ENCODE measurements around the gene WDR87.
"Not testable (repeated sequence)": the region's sequence is repeated elsewhere in the genome, so short reads cannot be mapped to it uniquely, and the experiment has no call there.

The WDR87 gene

GRCh38 chr19:37929355-37929923 lies 23.0 kb upstream of the WDR87 start:
- DNase-seq, result no peak

- DNase-seq, result no peak
Observed at GRCh38 chr19:37928527-37929286, 22.3 kb upstream of the WDR87 start.

- DNase-seq, result no peak
Observed at GRCh38 chr19:37926711-37927110, 20.3 kb upstream of the WDR87 start.

GRCh38 chr19:37926255-37926654 lies 19.9 kb upstream of the WDR87 start:
- DNase-seq, result no peak

- DNase-seq, result no peak
Observed at GRCh38 chr19:37925212-37925611, 18.8 kb upstream of the WDR87 start.

GRCh38 chr19:37924573-37924972 lies 18.2 kb upstream of the WDR87 start:
- not testable (repeated sequence) for DNase-seq

GRCh38 chr19:37920591-37921450 lies 14.4 kb upstream of the WDR87 start:
- no peak for DNase-seq

- DNase-seq, result no peak
Observed at GRCh38 chr19:37914908-37915307, 8.5 kb upstream of the WDR87 start.

GRCh38 chr19:37909661-37910199 lies 3.3 kb upstream of the WDR87 start:
- DNase-seq, result no peak

GRCh38 chr19:37907735-37908455 lies 1.5 kb upstream of the WDR87 start:
- no peak for DNase-seq

GRCh38 chr19:37906869-37907734 lies 708 bp upstream of the WDR87 start, which contains the start of gene SIPA1L3:
Gene SIPA1L3, plus strand, starts transcription at chr19:37907208. Its CDS starts 174,358 bp downstream, at chr19:38081566.
- peak; percentile 90 for DNase-seq

GRCh38 chr19:37903096-37903495 lies 3.3 kb downstream of the WDR87 start:
- no peak for DNase-seq

- DNase-seq, result peak; percentile 72
Observed at GRCh38 chr19:37902668-37903067, 3.7 kb downstream of the WDR87 start.

- DNase-seq, result no peak
Observed at GRCh38 chr19:37899966-37900365, 6.4 kb downstream of the WDR87 start.

GRCh38 chr19:37899453-37899852 lies 6.9 kb downstream of the WDR87 start:
- no peak for DNase-seq

- DNase-seq, result no peak
Observed at GRCh38 chr19:37896180-37896579, 10.2 kb downstream of the WDR87 start.

- no peak for DNase-seq
Observed at GRCh38 chr19:37893845-37894575, 12.4 kb downstream of the WDR87 start.

- no peak for DNase-seq
Observed at GRCh38 chr19:37886571-37886970, 19.8 kb downstream of the WDR87 start.

GRCh38 chr19:37885392-37885791 lies 21.0 kb downstream of the WDR87 start:
- DNase-seq, result no peak

- no peak for DNase-seq
Observed at GRCh38 chr19:37877147-37877546, 29.2 kb downstream of the WDR87 start.

GRCh38 chr19:37876032-37876431 lies 30.4 kb downstream of the WDR87 start:
- no peak for DNase-seq
